Subcutaneous abdominal adipose tissue (tissue), 5 donors: ENCODE results near the gene ARPIN.

Source experiments
- H3K27ac ChIP-seq: one replicate; pipeline ENCODE4 v1.7.0; 2013; ENCODE audit warnings: low read depth, mild to moderate bottlenecking, inconsistent platforms, low read length, moderate library complexity
- H3K27me3 ChIP-seq, 5 donors: one replicate each; pipeline ENCODE4 v1.7.0; 2013; ENCODE audit warnings: low read length in 5 of 5, inconsistent platforms in 1 of 5; ENCODE audit not compliant: control insufficient read depth in 5 of 5, insufficient read depth in 4 of 5
- H3K36me3 ChIP-seq, 5 donors: one replicate each; pipeline ENCODE4 v1.7.0; 2013; ENCODE audit warnings: low read length in 5 of 5; ENCODE audit not compliant: control insufficient read depth in 5 of 5, insufficient read depth in 5 of 5
- H3K4me1 ChIP-seq, 5 donors: one replicate each; pipeline ENCODE4 v1.7.0; 2013; ENCODE audit warnings: low read length in 5 of 5, mild to moderate bottlenecking in 3 of 5, moderate library complexity in 1 of 5; ENCODE audit not compliant: control insufficient read depth in 5 of 5, insufficient read depth in 5 of 5
- H3K4me3 ChIP-seq, 5 donors: one replicate each; pipeline ENCODE4 v1.7.0; 2013; ENCODE audit warnings: low read length in 5 of 5, low read depth in 1 of 5
- H3K9ac ChIP-seq, 5 donors: one replicate each; pipeline ENCODE4 v1.7.0; 2013; ENCODE audit warnings: low read length in 5 of 5, mild to moderate bottlenecking in 4 of 5, moderate library complexity in 3 of 5
- H3K9me3 ChIP-seq, 5 donors: one replicate each; pipeline ENCODE4 v1.7.0; 2013; ENCODE audit warnings: low read length in 5 of 5; ENCODE audit not compliant: control insufficient read depth in 5 of 5
- donor health status: healthy.
- donor health status: healthy.
- donor health status: healthy.
- donor health status: healthy.
- donor health status: healthy.

ARPIN gene

GRCh38 chr15:89937365-89938350 is 24.9 kb upstream of the ARPIN start:
- H3K4me1 ChIP-seq: no peaks in the 10 kb centered on the region
- no peak overlapping the region for H3K9ac ChIP-seq
- no peaks in the 10 kb centered on the region for H3K27me3 ChIP-seq
- no peak overlapping the region for H3K4me3 ChIP-seq
- no peak overlapping the region for H3K27ac ChIP-seq
- H3K9me3 ChIP-seq: no peaks in the 10 kb centered on the region
- H3K36me3 ChIP-seq: no peaks in the 10 kb centered on the region

DNA sequence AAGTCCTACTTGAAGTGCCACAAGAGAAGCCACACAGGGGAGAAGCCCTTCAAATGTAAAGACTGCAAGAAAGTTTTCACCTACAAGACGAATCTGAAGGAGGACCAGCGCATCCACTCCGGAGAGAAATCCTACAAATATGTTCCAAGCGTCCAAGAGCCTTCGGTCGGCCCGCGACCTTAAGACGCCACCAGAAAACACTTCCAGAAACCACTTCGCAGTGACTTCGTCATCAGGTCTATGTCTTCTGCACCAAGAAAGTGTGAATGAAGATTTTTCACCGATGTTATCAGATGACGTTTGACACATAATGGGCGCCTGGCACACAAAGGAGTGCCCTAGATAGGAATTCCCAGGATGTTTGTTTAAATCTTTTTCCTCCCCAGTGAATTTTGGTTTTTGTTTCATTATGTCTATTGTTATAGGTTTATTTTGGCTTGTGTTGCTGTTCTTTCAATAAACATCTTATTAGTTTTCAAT is 24.1 kb upstream of the ARPIN start:
- no peak overlapping the region for H3K9ac ChIP-seq

GRCh38 chr15:89936051-89936785 is 23.5 kb upstream of the ARPIN start:
- H3K9ac ChIP-seq: no peak overlapping the region
- no peaks in the 10 kb centered on the region for H3K4me1 ChIP-seq
- no peaks in the 10 kb centered on the region for H3K36me3 ChIP-seq
- no peaks in the 10 kb centered on the region for H3K9me3 ChIP-seq
- H3K27me3 ChIP-seq: no peaks in the 10 kb centered on the region
- H3K27ac ChIP-seq: no peak overlapping the region
- H3K4me3 ChIP-seq: no peak overlapping the region

More for the DNA sequence above, 24.1 kb upstream of the ARPIN start:
- no peaks in the 10 kb centered on the region for H3K27me3 ChIP-seq
- H3K4me3 ChIP-seq: no peak overlapping the region
- no peak overlapping the region for H3K27ac ChIP-seq
- H3K9me3 ChIP-seq: no peaks in the 10 kb centered on the region
- no peaks in the 10 kb centered on the region for H3K36me3 ChIP-seq
- no peaks in the 10 kb centered on the region for H3K4me1 ChIP-seq

- no peak overlapping the region for H3K4me3 ChIP-seq
- H3K9ac ChIP-seq: no peak overlapping the region
- no peaks in the 10 kb centered on the region for H3K9me3 ChIP-seq
- no peaks in the 10 kb centered on the region for H3K27me3 ChIP-seq
- H3K36me3 ChIP-seq: no peaks in the 10 kb centered on the region
- no peak overlapping the region for H3K27ac ChIP-seq
- H3K4me1 ChIP-seq: no peaks in the 10 kb centered on the region
These were observed 20.1 kb upstream of the ARPIN start for GRCh38 chr15:89932880-89933279.

DNA sequence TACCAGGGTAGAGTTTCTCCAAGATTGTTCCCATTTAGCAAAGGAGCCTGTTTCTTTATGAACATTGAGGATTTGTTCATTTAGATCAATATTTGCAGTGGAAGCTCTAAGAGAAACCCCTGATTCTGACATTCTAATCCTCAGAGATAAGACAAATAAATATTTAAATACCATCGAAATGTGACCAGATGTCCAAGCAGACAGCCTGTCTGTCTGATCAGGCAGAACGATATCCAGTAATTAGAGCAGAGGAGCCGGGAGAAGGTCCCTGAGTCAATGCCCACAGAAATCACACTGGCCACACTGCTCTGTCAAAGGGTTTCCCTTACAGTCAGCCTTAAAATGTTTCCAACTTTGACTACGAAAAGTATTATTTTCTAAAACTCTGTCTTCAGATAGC is 15.7 kb upstream of the ARPIN start:
- H3K4me1 ChIP-seq: peaks cover 0 to 4% (median 0%) of the 10 kb centered on the region in 5 donors
- no peaks in the 10 kb centered on the region for H3K36me3 ChIP-seq
- no peaks in the 10 kb centered on the region for H3K27me3 ChIP-seq
- H3K4me3 ChIP-seq: no peak overlapping the region
- H3K9ac ChIP-seq: no peak overlapping the region
- H3K9me3 ChIP-seq: no peaks in the 10 kb centered on the region
- H3K27ac ChIP-seq: no peak overlapping the region

DNA sequence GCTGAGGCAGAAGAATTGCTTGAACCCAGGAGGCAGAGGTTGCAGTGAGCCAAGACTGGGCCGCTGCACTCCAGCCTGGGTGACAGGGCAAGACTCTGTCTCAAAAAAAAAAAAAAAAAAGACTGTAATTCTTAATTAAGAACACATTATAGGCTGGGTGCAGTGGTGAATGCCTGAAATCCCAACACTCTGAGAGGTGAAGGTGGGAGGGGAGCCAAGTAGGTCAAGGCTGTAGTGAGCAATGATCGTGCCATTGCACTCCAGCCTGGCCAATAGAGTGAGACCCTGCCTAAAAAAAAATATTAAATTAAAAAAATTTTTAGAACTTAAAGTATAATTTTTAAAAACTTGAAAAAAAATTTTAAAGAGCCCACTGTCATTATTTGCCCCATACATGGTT is 13.4 kb upstream of the ARPIN start:
- Histone ChIP-seq H3K27me3 (no peaks in the 10 kb centered on the region), H3K27ac (no peak overlapping the region), H3K4me1 (peaks cover 0 to 4% (median 0%) of the 10 kb centered on the region in 5 donors), H3K9ac (no peak overlapping the region), H3K9me3 (no peaks in the 10 kb centered on the region), H3K36me3 (no peaks in the 10 kb centered on the region), H3K4me3 (no peak overlapping the region)

DNA sequence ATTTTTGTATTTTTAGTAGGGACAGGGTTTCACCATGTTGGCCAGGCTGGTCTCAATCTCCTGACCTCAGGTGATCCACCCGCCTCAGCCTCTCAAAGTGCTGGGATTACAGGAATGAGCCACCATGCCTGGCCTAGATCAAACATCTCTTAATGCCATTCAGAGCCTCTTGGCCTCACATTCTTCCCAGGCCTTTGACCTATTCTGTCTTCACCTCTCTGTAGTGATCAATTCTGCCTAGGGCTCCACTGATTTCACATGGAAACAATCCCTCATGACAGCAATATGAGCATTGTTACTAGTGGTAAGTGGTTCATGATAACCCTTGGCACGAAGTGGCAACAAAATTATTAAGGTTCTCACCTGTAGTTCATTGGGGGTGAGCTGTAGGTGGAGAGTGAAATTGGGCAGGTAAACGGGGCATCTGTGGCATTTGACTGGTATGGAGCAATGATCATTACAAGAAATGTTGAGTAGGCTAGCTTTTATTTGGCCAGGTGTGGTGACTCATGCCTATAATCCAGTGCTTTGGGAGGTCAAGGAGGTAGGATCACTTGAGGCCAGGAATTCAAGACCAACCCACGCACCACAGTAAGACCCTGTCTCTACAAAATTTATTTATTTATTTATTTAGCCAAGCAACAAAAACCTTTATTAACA is 4.8 kb upstream of the ARPIN start:
- Histone ChIP-seq H3K4me1 (peaks cover 0 to 7% (median 7%) of the 10 kb centered on the region in 5 donors), H3K4me3 (no peak overlapping the region), H3K9ac (no peak overlapping the region), H3K27ac (no peak overlapping the region), H3K36me3 (no peaks in the 10 kb centered on the region), H3K9me3 (no peaks in the 10 kb centered on the region), H3K27me3 (no peaks in the 10 kb centered on the region)

DNA sequence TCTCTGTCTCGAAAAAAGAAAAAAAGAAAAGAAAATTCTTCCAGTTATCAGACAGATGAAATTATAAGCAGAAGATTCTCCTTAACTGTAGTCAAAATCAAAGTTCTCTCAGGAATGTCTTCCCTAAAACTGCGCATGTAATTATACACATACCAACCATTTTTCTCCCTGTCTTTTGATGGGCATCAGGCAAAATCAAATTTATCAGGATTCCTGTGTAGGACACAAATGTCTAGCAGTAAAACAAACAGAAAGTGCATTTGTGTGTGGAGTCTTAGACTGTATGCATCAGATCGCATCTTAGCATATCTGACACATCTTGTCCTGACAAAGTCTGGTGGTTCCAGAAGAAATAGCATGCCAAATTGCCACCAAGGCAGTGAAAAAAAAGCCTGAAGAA is 3.9 kb upstream of the ARPIN start:
- no peaks in the 10 kb centered on the region for H3K36me3 ChIP-seq
- H3K9me3 ChIP-seq: no peaks in the 10 kb centered on the region
- H3K27ac ChIP-seq: no peak overlapping the region
- H3K4me3 ChIP-seq: no peak overlapping the region
- H3K27me3 ChIP-seq: no peaks in the 10 kb centered on the region
- no peak overlapping the region for H3K9ac ChIP-seq
- peaks cover 0 to 15% (median 12%) of the 10 kb centered on the region in 5 donors for H3K4me1 ChIP-seq

GRCh38 chr15:89912145-89912673 is 543 bp downstream of the ARPIN start:
- Histone ChIP-seq H3K9ac (peak overlapping the region; percentile 13 to 88 (median 35)), H3K27ac (no peak overlapping the region)

More at GRCh38 chr15:89912145-89912673, 543 bp downstream of the ARPIN start:
- Histone ChIP-seq H3K4me1 (peaks cover 0 to 24% (median 20%) of the 10 kb centered on the region in 5 donors), H3K36me3 (peaks cover 0 to 28% (median 18%) of the 10 kb centered on the region in 5 donors), H3K27me3 (no peaks in the 10 kb centered on the region), H3K4me3 (peak overlapping the region; percentile 61 to 80 (median 76)), H3K9me3 (no peaks in the 10 kb centered on the region)
